Left renal pelvis (tissue), 4 donors: ENCODE measurements around the gene TIMM17A. TPM values are rescaled to one million over a fixed set of nuclear protein-coding genes. Genes with fewer than 3 reads are reported as not detected.
"Not testable (repeated sequence)": the region's sequence is repeated elsewhere in the genome, so short reads cannot be mapped to it uniquely, and the experiment has no call there.

Source experiments
- DNase-seq, 4 donors: peaks; one replicate each; pipeline ENCODE4 v3.0.0-alpha.2; 2013; ENCODE audit warnings: low read depth in 4 of 4, low spot score in 3 of 4
- polyA plus RNA-seq, 4 donors: library from polyadenylated mRNA; unstranded; fragments of 120-200 nt; gene quantifications; one replicate each; pipeline ENCODE4 v1.2.1, GENCODE V29; 2013; ENCODE audit not compliant: insufficient read length in 4 of 4

The TIMM17A gene
- polyA plus RNA-seq, 4 donors, result 46.6 to 74.6 (median 63.2) TPM

DNA sequence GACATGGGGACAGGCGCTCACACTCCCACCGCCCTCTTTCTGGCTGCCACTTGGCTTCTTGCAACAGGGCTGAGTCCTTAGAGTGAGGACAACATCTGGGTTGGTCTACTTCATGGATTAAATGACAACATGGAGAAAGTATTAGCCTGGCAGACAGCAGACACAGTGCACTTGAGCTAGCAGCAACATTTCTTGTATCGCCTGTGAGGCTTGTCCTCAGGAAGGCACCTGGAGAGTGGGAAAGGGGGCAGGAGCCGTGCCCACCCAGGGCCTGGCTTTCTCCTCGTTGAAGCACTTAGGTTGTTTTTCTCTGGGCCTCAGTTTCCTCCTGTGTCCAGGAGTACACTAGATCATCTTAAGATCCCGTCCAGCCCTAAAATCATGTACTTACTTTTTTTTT, 58.8 kb downstream of the TIMM17A start:
- DNase-seq, result no peak

DNA sequence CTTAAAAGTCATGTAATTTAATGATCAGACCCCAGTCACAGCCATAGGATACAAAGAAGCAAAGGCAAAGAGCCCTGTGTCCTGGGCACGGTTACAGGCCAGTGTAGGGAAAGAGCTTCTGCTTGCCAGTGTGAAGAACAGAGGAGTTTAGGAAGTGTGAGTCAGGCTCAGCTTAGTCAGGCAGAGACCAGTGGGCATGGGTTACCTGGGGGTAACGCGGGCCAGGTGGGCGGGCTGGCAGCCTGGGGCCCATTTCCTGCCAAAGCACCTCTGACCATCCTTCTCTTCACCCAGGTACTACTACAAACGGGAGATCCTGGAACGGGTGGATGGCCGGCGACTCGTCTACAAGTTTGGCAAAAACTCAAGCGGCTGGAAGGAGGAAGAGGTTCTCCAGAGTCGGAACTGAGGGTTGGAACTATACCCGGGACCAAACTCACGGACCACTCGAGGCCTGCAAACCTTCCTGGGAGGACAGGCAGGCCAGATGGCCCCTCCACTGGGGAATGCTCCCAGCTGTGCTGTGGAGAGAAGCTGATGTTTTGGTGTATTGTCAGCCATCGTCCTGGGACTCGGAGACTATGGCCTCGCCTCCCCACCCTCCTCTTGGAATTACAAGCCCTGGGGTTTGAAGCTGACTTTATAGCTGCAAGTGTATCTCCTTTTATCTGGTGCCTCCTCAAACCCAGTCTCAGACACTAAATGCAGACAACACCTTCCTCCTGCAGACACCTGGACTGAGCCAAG, 59.8 kb downstream of the TIMM17A start:
- DNase-seq, result no peak

DNA sequence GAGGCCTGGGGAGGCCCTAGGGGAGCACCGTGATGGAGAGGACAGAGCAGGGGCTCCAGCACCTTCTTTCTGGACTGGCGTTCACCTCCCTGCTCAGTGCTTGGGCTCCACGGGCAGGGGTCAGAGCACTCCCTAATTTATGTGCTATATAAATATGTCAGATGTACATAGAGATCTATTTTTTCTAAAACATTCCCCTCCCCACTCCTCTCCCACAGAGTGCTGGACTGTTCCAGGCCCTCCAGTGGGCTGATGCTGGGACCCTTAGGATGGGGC, 60.3 kb downstream of the TIMM17A start:
- no peak for DNase-seq

GRCh38 chr1:202016022-202016810, 60.9 kb downstream of the TIMM17A start:
- DNase-seq, result no peak

GRCh38 chr1:202016811-202017748, 61.8 kb downstream of the TIMM17A start:
- DNase-seq, result no peak

GRCh38 chr1:202017749-202018467, 62.6 kb downstream of the TIMM17A start:
- DNase-seq, result no peak

- no peak for DNase-seq
Measured at GRCh38 chr1:202018468-202019234, 63.3 kb downstream of the TIMM17A start.

GRCh38 chr1:202019235-202019558, 63.9 kb downstream of the TIMM17A start:
- DNase-seq, result not testable (repeated sequence)

Other genes starting within 250 kb of the TIMM17A start
- gene IPO9, start 126.3 kb upstream of the TIMM17A start, polyA plus RNA-seq, result 10 to 100 TPM; 76.5 to 88.6 (median 81.0) TPM
- gene SHISA4, start 66.6 kb upstream of the TIMM17A start, polyA plus RNA-seq, result 10 to 100 TPM; 12.9 to 15.9 (median 14.6) TPM
- 1 to 10 TPM; 3.4 to 4.6 (median 4.6) TPM for gene LMOD1, start 9.0 kb upstream of the TIMM17A start, polyA plus RNA-seq
- gene RNPEP, start 27.1 kb downstream of the TIMM17A start, polyA plus RNA-seq, result 10 to 100 TPM; 43.9 to 77.3 (median 55.9) TPM
- gene ELF3, start 55.1 kb downstream of the TIMM17A start, polyA plus RNA-seq, result 100 to 1,000 TPM in 1 of 4 donors, 10 to 100 TPM in 2, 1 to 10 TPM in 1; 1.2 to 143 (median 66.5) TPM
- gene GPR37L1, start 167.4 kb downstream of the TIMM17A start, polyA plus RNA-seq, result under 1 TPM; 0.07 to 0.16 (median 0.07) TPM
- 10 to 100 TPM; 44.2 to 52.3 (median 48.7) TPM for gene ARL8A, start 189.2 kb downstream of the TIMM17A start, polyA plus RNA-seq
- gene PTPN7, start 205.1 kb downstream of the TIMM17A start, polyA plus RNA-seq, result 1 to 10 TPM in 1 of 4 donors, under 1 TPM in 3; 0.69 to 1.8 (median 0.83) TPM
- gene LGR6, start 238.3 kb downstream of the TIMM17A start, polyA plus RNA-seq, result 1 to 10 TPM in 1 of 4 donors, under 1 TPM in 3; 0.76 to 1.4 (median 0.82) TPM